IMR-90 (cell line): Measurements from ENCODE around the gene PPM1D.

Experiments used
- MAFK ChIP-seq: IDR thresholded peaks from 2 replicates; pipeline ENCODE4 v1.6.1; 2012; ENCODE audit warnings: low read depth, low read length, improper control_type of control experiment
- MAZ ChIP-seq: IDR thresholded peaks from 2 replicates; pipeline ENCODE4 v1.6.1; 2012; ENCODE audit warnings: low read depth, mild to moderate bottlenecking, low read length, improper control_type of control experiment, moderate library complexity, borderline replicate concordance
- TF ChIP-seq, protein P1 (sequence below): conservative IDR thresholded peaks from 2 replicates; pipeline ENCODE4 v1.5.1; 2012; ENCODE audit warnings: mild to moderate bottlenecking, low read depth, low read length, improper control_type of control experiment

DNA sequence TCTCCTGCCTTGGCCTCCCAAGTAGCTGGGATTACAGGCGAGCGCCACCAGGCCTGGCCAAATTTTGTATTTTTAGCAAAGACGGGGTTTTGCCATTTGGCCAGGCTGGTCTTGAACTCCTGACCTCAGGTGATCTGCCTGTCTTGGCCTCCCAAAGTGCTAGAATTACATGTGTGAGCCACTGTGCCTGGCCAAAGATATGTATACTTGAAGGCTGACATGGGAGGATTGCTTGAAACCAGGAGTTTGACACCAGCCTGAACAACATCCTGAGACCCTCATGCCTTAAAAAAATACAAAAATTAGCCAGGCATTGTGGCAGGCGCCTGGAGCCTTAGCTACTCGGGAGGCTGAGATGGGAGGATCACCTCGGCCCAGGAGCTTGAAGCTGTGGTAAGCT is 80.8 kb downstream of the PPM1D start:
- TF ChIP-seq, protein P1, sequence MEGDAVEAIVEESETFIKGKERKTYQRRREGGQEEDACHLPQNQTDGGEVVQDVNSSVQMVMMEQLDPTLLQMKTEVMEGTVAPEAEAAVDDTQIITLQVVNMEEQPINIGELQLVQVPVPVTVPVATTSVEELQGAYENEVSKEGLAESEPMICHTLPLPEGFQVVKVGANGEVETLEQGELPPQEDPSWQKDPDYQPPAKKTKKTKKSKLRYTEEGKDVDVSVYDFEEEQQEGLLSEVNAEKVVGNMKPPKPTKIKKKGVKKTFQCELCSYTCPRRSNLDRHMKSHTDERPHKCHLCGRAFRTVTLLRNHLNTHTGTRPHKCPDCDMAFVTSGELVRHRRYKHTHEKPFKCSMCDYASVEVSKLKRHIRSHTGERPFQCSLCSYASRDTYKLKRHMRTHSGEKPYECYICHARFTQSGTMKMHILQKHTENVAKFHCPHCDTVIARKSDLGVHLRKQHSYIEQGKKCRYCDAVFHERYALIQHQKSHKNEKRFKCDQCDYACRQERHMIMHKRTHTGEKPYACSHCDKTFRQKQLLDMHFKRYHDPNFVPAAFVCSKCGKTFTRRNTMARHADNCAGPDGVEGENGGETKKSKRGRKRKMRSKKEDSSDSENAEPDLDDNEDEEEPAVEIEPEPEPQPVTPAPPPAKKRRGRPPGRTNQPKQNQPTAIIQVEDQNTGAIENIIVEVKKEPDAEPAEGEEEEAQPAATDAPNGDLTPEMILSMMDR = no peak
- TF ChIP-seq MAFK = no peak
- no peak for TF ChIP-seq MAZ
